CD4-positive, alpha-beta T cell treated with Interleukin-15 for 4 hours (primary cell): Measurements from ENCODE around the gene PLA2G2F.
"Not testable (repeated sequence)": the region's sequence is repeated elsewhere in the genome, so short reads cannot be mapped to it uniquely, and the experiment has no call there.

Experiments
- DNase-seq: peaks from one replicate; pipeline ENCODE4 v3.0.0-alpha.2; 2020; ENCODE audit warnings: low spot score

PLA2G2F gene

DNA sequence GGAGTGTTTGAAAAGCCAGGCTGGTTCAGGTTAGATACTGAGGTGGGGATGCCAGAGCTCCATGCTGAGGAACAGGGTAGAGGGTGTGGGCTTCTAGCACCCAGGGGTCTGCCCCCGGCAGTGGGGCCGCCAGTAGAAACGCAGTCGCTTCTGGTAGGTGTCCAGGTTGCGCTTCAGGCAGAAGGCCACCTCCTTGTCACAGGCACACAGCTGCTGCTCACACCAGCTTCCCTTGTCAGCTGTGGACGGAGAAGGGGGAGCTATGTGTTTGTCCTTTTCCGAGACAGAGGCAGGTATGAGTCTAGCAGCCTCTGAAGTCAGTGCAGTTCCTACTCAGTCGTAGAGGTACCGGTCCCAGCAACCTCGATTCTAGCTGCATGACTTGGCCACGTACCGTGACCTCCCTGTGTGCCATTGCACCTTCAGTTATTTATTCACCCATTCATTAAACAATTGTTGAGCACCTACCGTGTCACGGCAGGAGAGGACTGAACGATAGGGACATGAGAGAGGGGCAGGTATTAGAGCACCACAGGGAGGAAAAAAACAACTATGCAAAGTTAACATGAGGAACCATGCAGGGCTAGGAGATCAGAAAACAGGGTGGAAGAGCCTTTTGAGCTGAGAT lies 25.0 kb upstream of the PLA2G2F start:
- no peak for DNase-seq

GRCh38 chr1:20115479-20115878 lies 23.6 kb upstream of the PLA2G2F start:
- no peak for DNase-seq

- no peak for DNase-seq
Observed at GRCh38 chr1:20115916-20116315, 23.2 kb upstream of the PLA2G2F start.

- DNase-seq, result no peak
Observed at GRCh38 chr1:20117236-20117635, 21.9 kb upstream of the PLA2G2F start.

DNA sequence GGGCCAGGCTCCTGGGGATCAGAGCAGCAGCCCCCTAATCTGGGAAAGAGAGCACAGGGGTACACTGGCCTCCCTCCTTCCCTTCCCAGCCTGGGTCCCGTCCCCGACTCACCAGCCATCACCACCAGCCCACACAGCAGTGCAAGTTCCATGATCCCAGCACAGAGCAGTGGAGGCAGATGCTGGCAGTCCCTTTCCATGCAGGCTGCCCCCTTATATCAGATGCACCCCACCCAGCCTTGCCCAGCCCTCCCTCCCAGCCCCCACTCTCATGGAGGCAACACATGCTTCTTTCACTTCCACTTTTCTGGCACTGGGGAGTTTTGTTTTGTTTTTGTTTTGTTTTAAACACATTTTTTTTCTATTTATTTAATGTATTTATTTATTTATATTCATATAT lies 19.8 kb upstream of the PLA2G2F start, which contains the start of gene PLA2G2D:
PLA2G2D (minus strand) TSS at position 190 of the 400 bp plus-strand sequence; CDS start at position 152, 38 bp downstream.
- DNase-seq, result no peak

DNA sequence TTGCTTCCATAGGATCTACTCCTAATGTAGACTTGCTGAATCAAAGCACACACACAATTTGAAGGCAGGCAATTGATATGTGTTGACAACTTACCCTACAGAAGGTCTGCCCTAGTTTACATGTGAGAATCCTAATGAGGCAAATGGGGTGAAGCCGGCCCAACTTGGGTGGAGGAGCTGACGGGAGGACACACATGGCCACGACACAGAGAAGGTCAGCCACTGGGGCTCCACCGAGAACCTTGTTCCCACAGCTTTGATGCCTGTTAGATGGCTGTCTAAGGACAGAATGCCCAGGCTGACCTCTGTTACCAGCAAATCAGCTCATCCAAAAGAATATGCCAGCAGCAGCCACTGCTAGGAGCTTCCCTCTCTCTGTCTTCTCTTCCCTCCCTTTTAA lies 18.3 kb upstream of the PLA2G2F start:
- no peak for DNase-seq

DNA sequence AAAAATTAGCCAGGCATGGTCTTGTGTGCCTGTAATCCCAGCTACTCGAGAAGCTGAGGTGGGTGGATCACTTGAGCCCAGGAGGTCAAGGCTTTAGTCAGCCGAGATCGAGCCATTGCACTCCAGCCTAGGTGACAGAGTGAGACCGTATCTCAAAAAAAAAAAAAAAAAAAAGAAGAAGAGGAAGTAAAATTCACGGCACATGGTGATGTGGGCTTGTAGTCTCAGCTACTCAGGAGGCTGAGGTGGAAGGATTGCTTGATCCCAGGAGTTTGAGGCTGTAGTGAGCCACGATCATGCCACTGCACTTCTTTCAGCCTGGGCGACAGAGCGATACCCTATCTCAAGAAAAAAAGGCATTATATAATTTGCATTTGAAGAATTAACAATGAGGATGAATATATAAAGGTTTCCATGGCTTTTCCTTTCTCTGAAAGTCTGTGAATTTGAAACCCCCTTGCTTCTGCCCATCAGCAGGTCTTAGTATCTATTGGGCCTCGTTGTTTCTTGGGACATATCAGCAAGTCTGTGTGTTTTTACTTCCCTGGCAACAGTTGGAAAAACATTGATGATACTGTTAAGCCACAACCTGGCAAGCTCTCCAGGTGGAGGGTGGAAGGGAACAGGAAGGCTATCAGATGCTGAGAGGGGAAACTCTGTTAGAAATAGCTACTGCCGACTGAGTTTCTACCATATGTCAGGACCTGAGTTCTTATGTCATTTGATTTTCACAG lies 15.2 kb upstream of the PLA2G2F start:
- DNase-seq, result no peak

DNA sequence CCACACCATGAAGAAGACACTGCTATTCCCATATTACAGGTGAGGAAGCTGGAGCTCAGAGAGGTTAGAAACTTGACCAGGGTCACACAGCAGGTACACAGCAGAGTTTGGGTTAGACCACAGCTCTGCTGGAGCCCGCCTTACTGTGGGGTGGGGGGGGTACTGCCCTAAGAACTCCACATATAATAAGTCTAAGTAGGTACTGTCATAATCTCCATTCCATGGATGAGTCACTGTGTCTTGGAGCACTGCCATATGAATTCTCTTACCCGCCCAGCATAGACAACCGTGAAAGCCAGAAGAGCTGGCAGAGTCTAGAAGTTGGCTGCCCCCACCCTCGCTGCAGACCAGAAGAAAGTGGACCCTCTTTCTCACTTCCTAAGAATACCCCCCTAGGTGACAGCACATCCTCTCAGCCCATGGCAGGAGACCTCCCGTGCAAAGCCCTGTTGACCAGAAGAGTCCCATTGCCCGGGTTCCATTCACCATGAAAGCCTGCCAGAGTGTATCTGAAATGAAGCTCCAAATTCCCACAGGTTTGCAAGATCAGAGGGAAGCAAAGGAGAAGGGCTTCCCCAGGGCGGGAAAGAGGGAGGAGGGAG lies 14.6 kb upstream of the PLA2G2F start:
- DNase-seq, result no peak

DNA sequence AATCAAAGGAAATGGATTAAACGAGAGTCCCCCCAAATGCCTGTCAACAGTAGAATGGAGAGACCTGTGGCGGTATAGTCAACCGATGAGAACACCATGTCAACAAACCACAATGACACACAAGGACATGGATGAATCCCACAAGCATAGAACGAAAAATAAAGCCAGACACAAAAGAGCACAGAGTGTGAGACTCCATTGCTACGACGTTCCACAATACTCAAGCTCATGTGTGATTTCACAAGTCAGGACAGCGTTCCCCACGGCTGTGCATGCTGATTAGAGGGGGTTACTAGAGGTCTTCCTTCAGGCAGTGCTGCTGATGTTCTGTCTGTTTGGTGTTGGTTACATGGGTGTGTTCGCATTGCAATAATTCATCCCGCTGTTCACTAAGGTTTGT lies 14.0 kb upstream of the PLA2G2F start:
- no peak for DNase-seq

- no peak for DNase-seq
Observed at GRCh38 chr1:20126041-20126805, 12.9 kb upstream of the PLA2G2F start.

GRCh38 chr1:20126806-20127440 lies 12.2 kb upstream of the PLA2G2F start:
- no peak for DNase-seq

GRCh38 chr1:20130518-20130917 lies 8.6 kb upstream of the PLA2G2F start:
- DNase-seq, result not testable (repeated sequence)

DNA sequence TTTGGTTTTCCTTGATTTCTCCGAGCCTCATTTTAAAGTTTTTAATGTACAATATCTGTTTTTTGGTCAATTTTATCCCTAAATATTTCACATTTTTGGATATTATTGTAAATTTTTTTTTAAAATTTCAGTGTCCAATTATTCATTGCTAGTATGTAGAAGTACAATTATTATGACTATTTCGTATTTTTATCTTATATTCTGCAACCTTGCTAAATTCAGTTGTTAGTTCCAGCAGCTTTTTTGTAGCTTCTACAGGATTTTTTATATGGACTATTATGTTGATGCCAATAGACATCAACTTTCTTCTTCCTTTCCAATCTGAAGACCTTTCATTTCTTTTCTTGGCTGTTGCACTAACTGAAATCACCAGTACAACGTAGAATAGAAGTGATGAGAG lies 4.1 kb upstream of the PLA2G2F start:
- no peak for DNase-seq

DNA sequence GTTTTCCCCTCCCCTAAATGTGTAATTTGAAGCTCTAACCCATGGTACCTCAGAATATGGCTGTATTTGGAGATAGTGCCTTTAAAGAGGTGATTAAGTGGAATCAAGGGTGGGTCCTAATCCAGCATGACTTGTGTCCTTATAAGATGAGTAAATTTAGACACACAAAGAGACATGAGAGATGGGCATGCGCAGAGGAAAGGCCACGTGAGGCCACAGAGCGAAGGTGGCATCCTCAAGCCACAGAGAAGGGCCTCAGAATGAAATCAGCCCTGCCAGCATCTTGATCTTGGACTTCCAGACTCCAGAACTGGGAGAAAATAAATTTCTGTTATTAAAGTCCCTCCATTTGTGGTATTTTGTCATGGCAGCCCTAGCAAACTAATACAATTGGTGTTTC lies 2.9 kb upstream of the PLA2G2F start:
- DNase-seq, result no peak

GRCh38 chr1:20137055-20137454 lies 2.1 kb upstream of the PLA2G2F start:
- no peak for DNase-seq

GRCh38 chr1:20137604-20138003 lies 1.5 kb upstream of the PLA2G2F start:
- no peak for DNase-seq

DNA sequence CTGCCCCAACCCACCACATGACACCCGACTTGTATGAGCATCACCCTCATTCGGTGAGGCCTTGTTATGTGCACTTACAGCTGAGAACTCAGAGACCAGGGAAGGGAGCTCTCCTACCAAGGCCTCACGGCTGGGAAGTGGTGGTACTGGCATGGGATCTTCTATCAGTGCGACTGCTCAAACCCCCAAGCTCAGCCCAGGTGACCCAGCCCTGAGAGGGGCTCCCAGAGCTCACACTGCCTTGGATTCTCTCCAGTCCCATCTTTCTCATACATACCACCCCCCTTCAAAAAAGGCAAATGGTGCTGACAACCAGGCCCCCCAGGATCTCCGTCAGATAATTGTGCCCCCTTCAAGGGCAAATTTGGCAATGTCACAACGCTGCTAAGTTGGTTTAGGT lies 777 bp upstream of the PLA2G2F start:
- DNase-seq, result no peak

DNA sequence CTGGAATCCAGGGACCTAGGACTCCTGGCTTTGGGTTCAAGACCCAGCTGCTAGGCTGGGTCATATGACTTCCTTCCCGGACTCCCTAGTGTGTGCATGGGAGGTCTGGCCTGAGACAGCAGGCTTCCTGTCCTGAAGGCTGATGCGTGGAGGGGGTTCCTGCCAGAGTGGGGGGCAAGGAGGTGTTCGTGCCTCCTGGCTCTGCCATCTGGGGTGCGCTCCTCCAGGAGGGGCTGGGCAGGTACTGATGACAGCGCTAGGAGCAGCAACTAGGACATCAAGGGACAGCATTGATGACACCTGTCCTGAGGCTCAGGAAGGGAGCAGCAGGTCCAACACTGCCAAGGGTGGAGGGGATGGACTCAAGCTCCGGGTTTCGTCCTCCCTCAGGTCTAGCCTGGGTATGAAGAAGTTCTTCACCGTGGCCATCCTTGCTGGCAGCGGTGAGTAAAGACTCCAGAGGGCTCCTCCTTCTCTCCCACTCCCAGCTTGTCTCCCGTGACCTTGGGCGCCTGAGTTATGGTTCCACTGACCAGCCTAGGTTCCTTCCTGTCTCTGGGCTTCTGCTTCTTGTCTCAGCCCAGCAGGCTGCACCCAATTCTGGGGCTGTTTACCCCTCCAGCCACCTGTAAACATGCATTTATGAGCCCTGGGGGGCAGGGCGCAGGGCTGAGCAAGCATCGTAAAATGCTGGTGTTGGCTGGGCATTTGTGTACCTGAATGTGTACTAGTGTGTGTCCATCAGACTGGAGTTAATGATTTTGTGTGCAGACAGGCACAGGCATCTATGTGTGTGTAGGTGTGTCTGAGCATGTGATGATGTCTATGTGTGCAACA lies 871 bp downstream of the PLA2G2F start:
- no peak for DNase-seq

- no peak for DNase-seq
Observed at GRCh38 chr1:20141001-20141400, 1.9 kb downstream of the PLA2G2F start.

- no peak for DNase-seq
Observed at GRCh38 chr1:20141466-20141865, 2.3 kb downstream of the PLA2G2F start.

DNA sequence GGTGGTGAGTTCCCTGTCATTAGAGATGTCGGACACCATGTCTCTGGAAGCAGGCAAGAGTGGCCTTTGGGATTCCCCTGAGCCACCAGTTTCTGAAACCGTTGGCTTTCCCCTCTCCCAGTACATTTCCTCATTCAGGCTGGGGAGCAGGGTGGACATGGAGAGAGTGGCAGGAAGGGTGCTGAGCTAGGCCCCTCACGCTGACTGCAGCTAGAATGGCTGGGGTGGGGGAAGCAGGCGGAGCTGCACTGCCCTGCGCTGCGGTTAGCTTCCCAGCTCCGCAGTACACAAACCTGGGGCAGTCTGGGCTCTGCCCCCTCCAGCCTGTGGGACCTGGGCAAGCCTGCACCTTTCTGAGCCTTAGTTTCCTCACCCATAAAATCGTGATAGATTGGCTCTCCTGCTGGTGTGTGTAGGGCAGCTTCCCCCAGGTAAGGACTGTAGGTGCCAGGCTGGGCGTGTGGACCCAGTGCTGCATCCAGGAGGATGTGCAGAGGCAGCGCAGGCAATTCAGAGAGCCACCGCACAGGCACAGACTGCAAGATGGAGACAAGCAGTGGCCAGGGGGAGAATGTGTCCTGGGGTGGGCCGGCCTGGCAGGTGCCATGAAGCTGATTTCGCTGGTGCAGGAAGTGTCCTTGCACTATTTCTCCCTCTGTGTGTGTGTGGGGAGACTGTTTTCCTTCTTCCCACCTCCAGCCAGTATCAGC lies 3.0 kb downstream of the PLA2G2F start:
- no peak for DNase-seq
